GM12865 (cell line): ENCODE measurements around the gene SLC19A2.
A peak's percentile ranks its signal among the peaks of the same experiment; 100 is the strongest.

Experiments used
- DNase-seq: peaks from one replicate; pipeline ENCODE4 v3.0.0; 2010; ENCODE audit warnings: low read depth
- H3K4me3 ChIP-seq: 2 replicates; pipeline ENCODE4 v1.5.1; 2011; ENCODE audit warnings: mild to moderate bottlenecking, low read depth, low read length, control low read depth
- TF ChIP-seq, protein P1 (sequence below): IDR thresholded peaks from 2 replicates; pipeline ENCODE4 v1.5.1; 2011; ENCODE audit warnings: low read length, control low read depth, low read depth, inconsistent platforms; ENCODE audit not compliant: insufficient read depth; ENCODE audit errors: missing control alignments

The SLC19A2 gene

GRCh38 chr1:169451218-169451824, 34.4 kb downstream of the SLC19A2 start:
- no peak overlapping the region for H3K4me3 ChIP-seq
- DNase-seq = no peak
- TF ChIP-seq, protein P1, sequence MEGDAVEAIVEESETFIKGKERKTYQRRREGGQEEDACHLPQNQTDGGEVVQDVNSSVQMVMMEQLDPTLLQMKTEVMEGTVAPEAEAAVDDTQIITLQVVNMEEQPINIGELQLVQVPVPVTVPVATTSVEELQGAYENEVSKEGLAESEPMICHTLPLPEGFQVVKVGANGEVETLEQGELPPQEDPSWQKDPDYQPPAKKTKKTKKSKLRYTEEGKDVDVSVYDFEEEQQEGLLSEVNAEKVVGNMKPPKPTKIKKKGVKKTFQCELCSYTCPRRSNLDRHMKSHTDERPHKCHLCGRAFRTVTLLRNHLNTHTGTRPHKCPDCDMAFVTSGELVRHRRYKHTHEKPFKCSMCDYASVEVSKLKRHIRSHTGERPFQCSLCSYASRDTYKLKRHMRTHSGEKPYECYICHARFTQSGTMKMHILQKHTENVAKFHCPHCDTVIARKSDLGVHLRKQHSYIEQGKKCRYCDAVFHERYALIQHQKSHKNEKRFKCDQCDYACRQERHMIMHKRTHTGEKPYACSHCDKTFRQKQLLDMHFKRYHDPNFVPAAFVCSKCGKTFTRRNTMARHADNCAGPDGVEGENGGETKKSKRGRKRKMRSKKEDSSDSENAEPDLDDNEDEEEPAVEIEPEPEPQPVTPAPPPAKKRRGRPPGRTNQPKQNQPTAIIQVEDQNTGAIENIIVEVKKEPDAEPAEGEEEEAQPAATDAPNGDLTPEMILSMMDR = no peak

DNA sequence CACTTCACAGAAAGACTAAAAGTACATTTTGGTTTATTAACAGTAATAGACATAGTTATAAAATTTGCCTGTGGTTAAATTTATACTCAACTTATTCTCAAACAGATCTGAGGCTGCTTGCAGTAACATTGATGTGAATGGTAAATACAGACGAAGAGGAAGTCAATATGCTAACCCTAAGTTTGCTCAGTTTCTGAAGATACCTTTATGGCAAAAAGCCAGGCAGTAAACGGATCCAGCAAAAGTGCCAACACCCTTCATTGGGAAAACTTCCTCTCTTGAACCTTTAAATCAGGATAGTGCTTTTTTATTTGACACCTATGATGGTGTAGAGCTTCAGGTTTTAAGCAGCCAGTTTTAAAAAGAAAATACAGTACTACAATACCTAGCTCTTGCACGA, 41.8 kb downstream of the SLC19A2 start:
- no peak overlapping the region for H3K4me3 ChIP-seq
- no peak for DNase-seq
- TF ChIP-seq, protein P1 = no peak

DNA sequence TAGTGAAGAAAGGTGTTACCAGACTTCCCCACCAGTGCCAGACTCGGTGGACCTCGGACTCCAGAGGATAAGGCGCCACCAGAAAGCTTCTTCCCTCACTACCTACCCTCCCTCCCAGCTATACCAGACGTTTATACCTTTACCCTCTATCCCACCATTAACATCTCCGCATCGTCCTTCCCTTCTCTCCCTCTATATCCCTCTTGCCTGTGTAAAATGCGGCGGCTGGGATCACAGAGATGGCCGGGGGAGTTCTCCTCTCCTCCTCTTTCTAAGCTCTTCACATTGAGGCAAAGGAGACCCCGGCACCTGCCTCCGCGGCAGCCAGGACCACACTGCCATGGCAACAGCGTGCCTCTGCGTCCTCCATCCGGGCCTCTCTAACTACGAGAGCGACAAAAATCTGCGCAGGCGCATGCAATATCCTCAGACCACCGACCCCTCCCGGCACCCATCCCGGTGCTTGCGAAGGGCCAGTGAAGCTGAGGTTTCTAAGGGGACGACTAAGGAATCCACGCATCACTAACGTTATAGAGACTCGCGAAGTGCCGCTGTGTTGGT, 58.6 kb downstream of the SLC19A2 start, which contains the start of gene CCDC181:
Gene CCDC181 (minus strand): TSS at position 394 of the 561 bp plus-strand sequence. CDS start 2,547 bp downstream, outside the sequence.
- peak; percentile 81 for DNase-seq
- peak within 1 kb of the TSS; percentile 75 for H3K4me3 ChIP-seq

GRCh38 chr1:169426174-169426705, 59.5 kb downstream of the SLC19A2 start:
- H3K4me3 ChIP-seq = no peak overlapping the region
- TF ChIP-seq, protein P1 = no peak
- no peak for DNase-seq

More for the DNA sequence above, 58.6 kb downstream of the SLC19A2 start, which contains the start of gene CCDC181:
- TF ChIP-seq, protein P1 = no peak

DNA sequence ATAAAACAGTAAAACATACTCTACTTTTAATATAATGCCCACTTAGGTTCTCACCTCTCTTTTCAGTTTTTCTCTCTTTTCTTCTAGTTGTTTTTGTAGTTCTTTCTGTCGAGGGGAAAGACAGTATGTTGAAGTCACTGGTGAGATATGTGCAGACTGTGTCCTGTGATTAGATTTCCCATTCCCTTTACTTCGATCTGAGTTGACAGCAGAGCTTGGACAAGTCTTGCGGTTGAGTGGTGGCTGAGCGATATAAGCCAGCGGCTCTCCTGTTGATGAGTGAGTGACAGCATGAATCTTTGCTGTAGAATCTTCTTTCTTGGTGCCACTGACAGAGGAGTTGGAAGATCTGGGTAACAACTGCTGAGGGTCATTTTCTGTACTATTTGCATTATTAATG, 64.4 kb downstream of the SLC19A2 start:
- TF ChIP-seq, protein P1 = no peak
- no peak overlapping the region for H3K4me3 ChIP-seq
- DNase-seq = no peak

DNA sequence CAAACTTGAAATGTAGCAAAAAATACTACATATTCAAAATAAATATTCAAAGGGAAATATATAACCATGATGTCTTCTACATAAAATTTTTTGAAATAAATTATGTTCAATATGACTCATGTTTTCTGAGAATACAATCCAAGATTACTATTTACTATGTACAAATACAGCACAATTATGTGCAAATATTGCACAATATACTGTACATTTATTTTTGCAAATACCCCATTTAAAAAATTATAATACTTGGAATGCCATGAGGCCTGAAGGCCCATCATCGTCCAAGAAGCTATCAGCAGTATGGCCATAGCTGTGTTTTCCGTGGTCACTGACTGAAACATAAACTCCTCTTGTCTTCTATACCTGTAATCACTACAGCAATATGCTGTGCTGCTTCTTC, 70.8 kb downstream of the SLC19A2 start:
- TF ChIP-seq, protein P1 = no peak
- no peak for DNase-seq
- H3K4me3 ChIP-seq = no peak overlapping the region
